GM12872 (cell line): ENCODE results near the gene URGCP.

ENCODE experiments used
- TF ChIP-seq, protein P1 (sequence below): IDR thresholded peaks from 3 replicates; pipeline ENCODE4 v1.5.1; 2011; ENCODE audit warnings: low read depth, mild to moderate bottlenecking, low read length, moderate library complexity; ENCODE audit not compliant: insufficient read depth

Gene URGCP

DNA sequence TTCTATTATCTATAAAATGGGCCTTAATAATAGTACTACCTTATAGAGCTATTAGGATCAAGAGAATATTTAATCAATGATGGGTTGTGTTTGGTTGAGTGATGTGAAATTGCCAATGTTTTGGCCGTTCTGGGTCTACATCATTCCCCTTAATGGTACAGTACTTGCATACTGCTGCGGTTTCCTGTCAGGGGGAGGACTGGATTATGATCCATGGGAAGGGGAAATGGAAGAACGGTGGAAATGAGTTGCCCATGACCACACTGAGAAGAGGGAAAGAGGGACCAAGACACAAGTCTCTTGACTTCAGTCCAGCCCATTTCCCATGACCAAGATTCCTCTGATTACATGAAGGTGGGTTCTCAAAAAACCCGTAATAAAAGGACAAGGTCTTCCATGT, 36.1 kb downstream of the URGCP start:
- TF ChIP-seq, protein P1, sequence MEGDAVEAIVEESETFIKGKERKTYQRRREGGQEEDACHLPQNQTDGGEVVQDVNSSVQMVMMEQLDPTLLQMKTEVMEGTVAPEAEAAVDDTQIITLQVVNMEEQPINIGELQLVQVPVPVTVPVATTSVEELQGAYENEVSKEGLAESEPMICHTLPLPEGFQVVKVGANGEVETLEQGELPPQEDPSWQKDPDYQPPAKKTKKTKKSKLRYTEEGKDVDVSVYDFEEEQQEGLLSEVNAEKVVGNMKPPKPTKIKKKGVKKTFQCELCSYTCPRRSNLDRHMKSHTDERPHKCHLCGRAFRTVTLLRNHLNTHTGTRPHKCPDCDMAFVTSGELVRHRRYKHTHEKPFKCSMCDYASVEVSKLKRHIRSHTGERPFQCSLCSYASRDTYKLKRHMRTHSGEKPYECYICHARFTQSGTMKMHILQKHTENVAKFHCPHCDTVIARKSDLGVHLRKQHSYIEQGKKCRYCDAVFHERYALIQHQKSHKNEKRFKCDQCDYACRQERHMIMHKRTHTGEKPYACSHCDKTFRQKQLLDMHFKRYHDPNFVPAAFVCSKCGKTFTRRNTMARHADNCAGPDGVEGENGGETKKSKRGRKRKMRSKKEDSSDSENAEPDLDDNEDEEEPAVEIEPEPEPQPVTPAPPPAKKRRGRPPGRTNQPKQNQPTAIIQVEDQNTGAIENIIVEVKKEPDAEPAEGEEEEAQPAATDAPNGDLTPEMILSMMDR = no peak

DNA sequence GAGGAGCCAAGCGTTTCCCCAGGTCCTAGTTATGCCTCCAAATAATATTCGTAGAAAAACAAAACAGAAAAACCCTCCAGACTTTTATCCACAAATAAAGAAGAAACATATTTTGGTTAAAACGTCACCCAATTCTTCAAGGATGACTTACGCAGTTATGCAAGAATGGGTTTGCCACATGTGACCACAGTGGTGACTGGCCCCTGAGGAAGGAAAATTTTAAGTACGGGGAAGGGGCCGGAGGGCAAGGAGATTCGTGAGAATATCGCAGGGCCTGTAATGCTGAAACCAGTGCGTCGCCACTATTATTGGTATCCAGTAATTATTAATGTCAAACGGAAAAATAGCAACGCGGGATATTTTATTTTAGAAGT, 36.5 kb downstream of the URGCP start:
- TF ChIP-seq, protein P1 = no peak

DNA sequence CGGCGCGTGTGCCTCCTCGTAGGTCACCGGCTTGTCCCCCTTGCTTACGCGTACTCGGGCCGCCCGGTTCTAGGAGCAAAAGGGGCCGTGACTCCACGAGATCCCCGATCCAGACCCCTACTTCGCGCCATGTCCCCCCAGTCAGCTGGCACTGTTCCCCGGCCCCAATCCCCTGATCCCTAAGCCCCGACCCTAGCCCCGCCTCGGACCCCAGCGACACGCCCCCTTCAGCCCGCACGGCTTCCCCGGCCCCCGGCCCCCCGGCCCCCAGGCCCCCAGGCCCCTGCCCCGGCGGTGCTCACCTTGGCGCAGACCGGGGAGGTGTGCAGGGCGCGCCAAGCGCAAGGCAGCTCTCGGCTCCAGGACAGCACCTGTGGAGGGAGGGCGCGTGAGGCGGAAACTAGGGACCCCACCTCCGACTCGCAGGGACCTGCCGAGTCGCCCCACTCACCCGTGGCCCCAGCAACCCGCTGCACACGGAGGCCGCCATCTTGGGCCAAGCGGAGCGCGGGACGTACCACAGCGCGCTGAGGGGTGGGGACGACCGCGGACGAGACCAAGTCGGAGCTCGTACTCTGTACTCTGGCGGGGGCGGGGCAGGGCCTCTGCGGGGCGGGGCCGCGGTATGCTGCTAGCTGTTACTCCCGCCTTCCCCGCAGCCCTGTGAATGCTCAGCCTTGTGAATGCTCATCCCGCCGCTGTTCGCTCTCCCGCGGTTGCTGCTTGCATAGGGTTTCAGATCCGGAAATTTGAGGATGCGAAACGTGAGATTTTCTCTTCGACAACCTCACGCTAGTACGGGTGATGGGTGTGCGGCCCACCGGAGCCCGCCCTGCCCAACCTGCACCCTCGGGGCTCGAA, 37.2 kb downstream of the URGCP start, which contains the start of gene MRPS24:
MRPS24 (minus strand) TSS at position 512 of the 861 bp plus-strand sequence; CDS start at position 490, 22 bp downstream.
- TF ChIP-seq, protein P1 = no peak

DNA sequence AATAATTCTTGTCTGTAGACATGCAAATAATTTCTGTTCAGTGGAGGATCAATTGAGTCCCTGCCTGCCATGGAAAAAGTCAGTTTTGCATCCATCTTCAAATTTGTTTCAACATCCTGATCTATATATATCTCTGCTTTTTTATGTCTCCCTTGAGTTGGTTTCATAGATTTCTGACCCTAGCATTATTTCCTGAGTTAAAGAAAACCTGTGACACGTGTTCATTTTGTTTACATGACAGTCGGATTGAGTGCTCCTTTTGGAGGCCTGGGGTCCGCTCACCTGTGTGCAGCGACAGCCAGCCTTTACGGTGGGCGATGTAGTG, 37.8 kb downstream of the URGCP start:
- TF ChIP-seq, protein P1 = no peak

DNA sequence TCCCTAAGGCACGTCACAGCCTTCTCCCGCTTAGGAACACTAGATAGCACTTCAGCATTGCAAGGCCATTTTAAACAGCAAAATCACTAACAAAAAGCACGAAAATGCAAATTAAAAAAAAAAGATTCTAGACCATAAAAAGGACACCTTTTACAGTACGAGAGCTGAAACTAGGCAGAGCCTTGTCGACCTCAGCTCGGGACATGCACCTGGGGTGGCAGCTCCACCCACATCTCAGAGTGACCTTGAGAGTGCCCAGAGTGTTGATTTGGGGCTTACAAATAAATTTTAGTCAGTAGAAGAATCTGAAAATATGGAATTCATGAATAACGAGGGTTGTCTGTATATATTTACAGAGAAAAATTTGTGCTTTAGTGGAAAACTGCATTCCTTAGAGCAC, 38.2 kb downstream of the URGCP start:
- TF ChIP-seq, protein P1 = no peak

DNA sequence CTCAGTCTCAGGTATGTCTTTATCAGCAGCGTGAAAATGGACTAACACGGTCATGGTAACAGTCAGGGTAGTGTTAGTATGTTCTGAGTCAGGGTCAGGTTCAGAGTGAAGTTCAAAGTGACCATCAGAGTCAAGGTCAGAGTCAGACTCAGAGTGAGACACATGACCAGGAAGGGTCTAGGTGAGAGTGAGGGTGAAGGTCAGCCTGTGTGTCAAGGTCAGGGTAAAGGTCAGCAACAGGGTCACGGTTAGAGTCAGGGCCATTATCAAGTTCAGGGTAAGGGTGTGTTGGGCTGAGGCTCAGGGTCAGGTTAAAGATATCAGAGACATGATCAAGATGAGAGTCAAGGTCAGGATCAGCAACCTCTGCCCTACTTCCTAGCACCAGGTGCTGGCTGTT, 41.1 kb downstream of the URGCP start:
- TF ChIP-seq, protein P1 = no peak

DNA sequence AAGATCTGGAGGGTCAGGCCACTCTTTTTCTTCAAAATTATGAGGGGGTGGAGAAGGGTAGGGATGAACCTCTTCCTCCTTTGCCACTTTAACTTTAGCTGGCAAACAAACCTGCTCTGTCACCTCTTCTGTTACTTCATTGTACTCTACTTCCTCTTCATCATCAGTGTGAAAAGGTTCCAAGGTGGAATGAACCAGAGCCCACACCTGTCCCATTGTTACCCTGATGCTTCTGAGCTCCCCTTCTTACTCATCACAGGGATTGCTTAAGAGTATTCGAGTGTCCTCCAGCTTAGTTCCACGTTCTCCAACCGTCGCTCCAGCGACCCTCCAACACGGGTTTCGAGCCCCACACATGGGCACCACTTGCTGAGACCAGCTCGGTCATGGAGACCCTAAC, 42.3 kb downstream of the URGCP start:
- TF ChIP-seq, protein P1 = no peak
